Natural killer cell (primary cell): ENCODE data around the gene FAHD1. TPM values are rescaled to one million over a fixed set of nuclear protein-coding genes. Genes with fewer than 3 reads are reported as not detected.

ENCODE experiments used
- ATAC-seq, 3 donors: fragments of 150-1000 bp in 2 of 3; fragments of 200-7000 bp in 1 of 3; cut with Tn5 transposase; 1 replicate in 1 of 3; 2 replicates in 2 of 3; pipeline ENCODE4 v1.10.0; 2021; ENCODE audit warnings: mild to moderate bottlenecking in 2 of 3, moderate library complexity in 2 of 3
- DNase-seq, 2 donors: peaks; one replicate each; pipeline versions ENCODE4 v3.0.0 to v3.0.0-alpha.2; 2013 to 2021; ENCODE audit warnings: mixed read lengths in 1 of 2
- H3K27ac ChIP-seq: one replicate; pipeline ENCODE4 v1.5.1; 2013; ENCODE audit warnings: mild to moderate bottlenecking, low read length
- H3K27me3 ChIP-seq: one replicate; pipeline ENCODE4 v1.6.1; 2013; ENCODE audit warnings: low read length; ENCODE audit not compliant: control insufficient read depth, insufficient read depth
- H3K36me3 ChIP-seq: one replicate; pipeline ENCODE4 v1.6.1; 2013; ENCODE audit warnings: low read length; ENCODE audit not compliant: control insufficient read depth, insufficient read depth
- H3K4me1 ChIP-seq: one replicate; pipeline ENCODE4 v1.6.1; 2013; ENCODE audit warnings: low read length; ENCODE audit not compliant: control insufficient read depth, insufficient read depth
- H3K4me3 ChIP-seq: one replicate; pipeline ENCODE4 v1.5.1; 2013; ENCODE audit warnings: low read length
- H3K9me3 ChIP-seq: one replicate; pipeline ENCODE4 v1.6.1; 2013; ENCODE audit warnings: low read length; ENCODE audit not compliant: control insufficient read depth, insufficient read depth
- H3K27ac Mint-ChIP-seq, 2 donors: one replicate each; pipeline ENCODE4 v1.8.0; 2022; ENCODE audit warnings: mild to moderate bottlenecking in 2 of 2, mixed read lengths in 2 of 2, moderate library complexity in 1 of 2
- H3K27me3 Mint-ChIP-seq, 2 donors: one replicate each; pipeline ENCODE4 v1.8.0; 2022; ENCODE audit warnings: low read depth in 2 of 2, mixed read lengths in 2 of 2
- H3K36me3 Mint-ChIP-seq: one replicate; pipeline ENCODE4 v1.8.0; 2022; ENCODE audit warnings: mixed read lengths
- H3K4me1 Mint-ChIP-seq, 2 donors: one replicate each; pipeline ENCODE4 v1.8.0; 2022; ENCODE audit warnings: mixed read lengths in 2 of 2
- H3K4me3 Mint-ChIP-seq: one replicate; pipeline ENCODE4 v1.8.0; 2022; ENCODE audit warnings: mild to moderate bottlenecking, moderate library complexity, mixed read lengths
- H3K9me3 Mint-ChIP-seq, 2 donors: one replicate each; pipeline ENCODE4 v1.8.0; 2022; ENCODE audit warnings: mixed read lengths in 2 of 2
- CTCF ChIP-seq: fragments of 200-600 bp; IDR thresholded peaks from one replicate; pipeline ENCODE4 v1.8.0; 2022; ENCODE audit warnings: antibody characterized with exemption
- WGBS: methylation state at CpG from one replicate; pipeline ENCODE4 v1.1.7; 2013; ENCODE audit warnings: missing lambda C conversion rate; ENCODE audit not compliant: insufficient coverage; 5-methylcytosine and 5-hydroxymethylcytosine counted together
- intact Hi-C: fragments of 100-400 bp; cut with micrococcal nuclease; formaldehyde crosslinking; loops from one replicate; pipeline ENCODE4 v1.14.2; 2022
- total RNA-seq, 4 donors: library from RNA; stranded (reverse); fragments of 120-200 nt in 1 of 4; gene quantifications; one replicate each; pipeline versions ENCODE4 v1.2.3 to v1.2.4, GENCODE V29; 2013 to 2022

FAHD1 gene
- total RNA-seq, 3 donors from 2014 or later (not counting 1 experiment from before 2014, with no cell fraction given) = 5.3 to 10.6 (median 7.4) TPM

GRCh38 chr16:1817276-1817589, 9.8 kb upstream of the FAHD1 start:
- peaks cover 42% of the 10 kb centered on the region for H3K36me3 ChIP-seq
- no peak overlapping the region for H3K4me3 ChIP-seq
- no peak overlapping the region for H3K27ac Mint-ChIP-seq
- no peaks in the 10 kb centered on the region for H3K9me3 ChIP-seq
- no peaks in the 10 kb centered on the region for H3K36me3 Mint-ChIP-seq
- H3K27ac ChIP-seq = no peak overlapping the region
- DNase-seq (no peak), ATAC-seq (no peak)
- H3K9me3 Mint-ChIP-seq = no peaks in the 10 kb centered on the region
- H3K27me3 ChIP-seq = no peaks in the 10 kb centered on the region
- intact Hi-C loops = no loop called here
- no peaks in the 10 kb centered on the region for H3K27me3 Mint-ChIP-seq
- no peak overlapping the region for H3K4me3 Mint-ChIP-seq
- no peaks in the 10 kb centered on the region for H3K4me1 ChIP-seq
- no peak for TF ChIP-seq CTCF
- 93% methylated on average over 9 of the region's 9 CpGs for WGBS
- peaks cover 7 to 8% of the 10 kb centered on the region in 2 donors for H3K4me1 Mint-ChIP-seq

- WGBS = 96% methylated on average over 17 of the region's 17 CpGs
- DNase-seq (no peak), ATAC-seq (no peak)
- H3K4me1 ChIP-seq = no peaks in the 10 kb centered on the region
- Mint-ChIP-seq H3K9me3 (no peaks in the 10 kb centered on the region), H3K4me1 (peaks cover 7 to 8% of the 10 kb centered on the region in 2 donors), H3K27ac (no peak overlapping the region), H3K36me3 (no peaks in the 10 kb centered on the region), H3K4me3 (no peak overlapping the region), H3K27me3 (no peaks in the 10 kb centered on the region)
- H3K4me3 ChIP-seq = no peak overlapping the region
- H3K9me3 ChIP-seq = no peaks in the 10 kb centered on the region
- no peak for TF ChIP-seq CTCF
- no peak overlapping the region for H3K27ac ChIP-seq
- peaks cover 47% of the 10 kb centered on the region for H3K36me3 ChIP-seq
- intact Hi-C loops = no loop called here
- H3K27me3 ChIP-seq = no peaks in the 10 kb centered on the region
These were observed 9.3 kb upstream of the FAHD1 start for GRCh38 chr16:1817716-1818115.

GRCh38 chr16:1818204-1818872, 8.7 kb upstream of the FAHD1 start:
- peaks cover 47% of the 10 kb centered on the region for H3K36me3 ChIP-seq
- no peaks in the 10 kb centered on the region for H3K27me3 Mint-ChIP-seq
- H3K4me3 ChIP-seq = no peak overlapping the region
- DNase-seq = no peak
- TF ChIP-seq CTCF = no peak
- H3K9me3 ChIP-seq = no peaks in the 10 kb centered on the region
- H3K4me3 Mint-ChIP-seq = no peak overlapping the region
- no peaks in the 10 kb centered on the region for H3K36me3 Mint-ChIP-seq
- no peaks in the 10 kb centered on the region for H3K9me3 Mint-ChIP-seq
- peaks cover 3% of the 10 kb centered on the region in 2 donors for H3K4me1 Mint-ChIP-seq
- H3K4me1 ChIP-seq = no peaks in the 10 kb centered on the region
- no peak overlapping the region for H3K27ac Mint-ChIP-seq
- WGBS = 96% methylated on average over 27 of the region's 27 CpGs
- H3K27ac ChIP-seq = no peak overlapping the region
- H3K27me3 ChIP-seq = no peaks in the 10 kb centered on the region
- ATAC-seq = no peak
- intact Hi-C loops = no loop called here
